HEK293T (cell line): ENCODE results near the gene LRPPRC.

Experiments
- ARNT ChIP-seq: fragments of 450-650 bp; IDR thresholded peaks from 2 replicates; pipeline ENCODE4 v1.6.1; 2017; ENCODE audit warnings: mild to moderate bottlenecking
- BHLHE40 ChIP-seq: fragments of 450-650 bp; IDR thresholded peaks from 2 replicates; pipeline ENCODE4 v1.6.1; 2016; ENCODE audit warnings: mild to moderate bottlenecking, moderate library complexity, borderline replicate concordance
- ELF4 ChIP-seq: fragments of 450-650 bp; IDR thresholded peaks from 2 replicates; pipeline ENCODE4 v1.6.1; 2017; ENCODE audit warnings: antibody characterized with exemption
- FOXK2 ChIP-seq: fragments of 450-650 bp; IDR thresholded peaks from 2 replicates; pipeline ENCODE4 v1.6.1; 2016; ENCODE audit warnings: mild to moderate bottlenecking
- FOXM1 ChIP-seq: fragments of 450-650 bp; IDR thresholded peaks from 2 replicates; pipeline ENCODE4 v1.6.1; 2017; ENCODE audit warnings: mild to moderate bottlenecking, borderline replicate concordance
- L3MBTL2 ChIP-seq: fragments of 450-650 bp; conservative IDR thresholded peaks from 2 replicates; pipeline ENCODE4 v1.6.1; 2016; ENCODE audit warnings: mild to moderate bottlenecking
- NFRKB ChIP-seq: fragments of 450-650 bp; IDR thresholded peaks from 2 replicates; pipeline ENCODE4 v1.6.1; 2016; ENCODE audit warnings: mild to moderate bottlenecking, moderate library complexity
- TARDBP ChIP-seq: fragments of 450-650 bp; IDR thresholded peaks from 2 replicates; pipeline ENCODE4 v1.6.1; 2016
- TF ChIP-seq, protein P1 (sequence below): fragments of 450-650 bp; IDR thresholded peaks from 2 replicates; pipeline ENCODE4 v1.6.1; 2016

DNA sequence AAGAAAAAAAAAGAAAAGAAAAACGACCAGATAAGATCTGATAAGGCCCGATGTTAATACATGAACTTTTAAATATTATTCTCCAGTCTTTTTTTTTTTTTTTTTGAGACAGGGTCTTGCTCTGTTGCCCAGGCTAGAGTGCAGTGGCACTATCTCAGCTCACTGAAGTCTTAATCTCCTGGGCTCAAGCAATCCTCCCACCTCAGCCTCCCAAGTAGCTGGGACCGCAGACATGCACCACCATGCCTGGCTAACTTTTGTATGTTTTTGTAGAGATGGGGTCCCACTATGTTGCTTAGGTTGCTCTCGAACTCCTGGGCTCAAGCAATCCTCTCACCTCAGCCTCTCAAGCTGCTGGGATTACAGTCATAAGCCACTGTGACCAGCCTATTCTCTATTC lies 158.8 kb downstream of the LRPPRC start:
- no peak for TF ChIP-seq FOXM1
- TF ChIP-seq, protein P1, sequence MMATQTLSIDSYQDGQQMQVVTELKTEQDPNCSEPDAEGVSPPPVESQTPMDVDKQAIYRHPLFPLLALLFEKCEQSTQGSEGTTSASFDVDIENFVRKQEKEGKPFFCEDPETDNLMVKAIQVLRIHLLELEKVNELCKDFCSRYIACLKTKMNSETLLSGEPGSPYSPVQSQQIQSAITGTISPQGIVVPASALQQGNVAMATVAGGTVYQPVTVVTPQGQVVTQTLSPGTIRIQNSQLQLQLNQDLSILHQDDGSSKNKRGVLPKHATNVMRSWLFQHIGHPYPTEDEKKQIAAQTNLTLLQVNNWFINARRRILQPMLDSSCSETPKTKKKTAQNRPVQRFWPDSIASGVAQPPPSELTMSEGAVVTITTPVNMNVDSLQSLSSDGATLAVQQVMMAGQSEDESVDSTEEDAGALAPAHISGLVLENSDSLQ, result no peak
- TF ChIP-seq ELF4, result no peak
- TF ChIP-seq FOXK2, result no peak
- no peak for TF ChIP-seq L3MBTL2
- TF ChIP-seq BHLHE40, result no peak
- TF ChIP-seq TARDBP, result no peak
- TF ChIP-seq ARNT, result no peak
- TF ChIP-seq NFRKB, result no peak
